ENCODE measurements around the gene C16orf89.
"Not testable (repeated sequence)": the region's sequence is repeated elsewhere in the genome, so short reads cannot be mapped to it uniquely, and the experiment has no call there.

The C16orf89 gene

GRCh38 chr16:5065813-5066212, at the start of gene C16orf89:
C16orf89 (minus strand) TSS chr16:5065956; CDS start chr16:5065908, 48 bp downstream.
- DNase-seq (ENCODE audit: low read depth) = no peak

GRCh38 chr16:5110933-5111332, 45.2 kb upstream of the C16orf89 start:
- DNase-seq (ENCODE audit: low read depth) = not testable (repeated sequence)

GRCh38 chr16:5108505-5109158, 42.9 kb upstream of the C16orf89 start:
- no peak for DNase-seq (ENCODE audit: low read depth)

GRCh38 chr16:5105039-5105438, 39.3 kb upstream of the C16orf89 start:
- DNase-seq (ENCODE audit: low read depth) = not testable (repeated sequence)

- DNase-seq (ENCODE audit: low read depth) = not testable (repeated sequence)
Observed at GRCh38 chr16:5103296-5104032, 37.7 kb upstream of the C16orf89 start.

GRCh38 chr16:5099174-5099573, 33.4 kb upstream of the C16orf89 start:
- not testable (repeated sequence) for DNase-seq (ENCODE audit: low read depth)

- peak; percentile 52 for DNase-seq (ENCODE audit: low read depth)
Observed at GRCh38 chr16:5098221-5099159, 32.7 kb upstream of the C16orf89 start.

GRCh38 chr16:5097470-5098220, 31.9 kb upstream of the C16orf89 start, which contains the start of gene EEF2KMT:
EEF2KMT (minus strand) TSS chr16:5097795; CDS start chr16:5097739, 56 bp downstream.
- DNase-seq (ENCODE audit: low read depth) = peak; percentile 98

GRCh38 chr16:5097061-5097469, 31.3 kb upstream of the C16orf89 start:
- DNase-seq (ENCODE audit: low read depth) = peak; percentile 52

- not testable (repeated sequence) for DNase-seq (ENCODE audit: low read depth)
Observed at GRCh38 chr16:5096437-5097060, 30.8 kb upstream of the C16orf89 start.

- DNase-seq (ENCODE audit: low read depth) = not testable (repeated sequence)
Observed at GRCh38 chr16:5095145-5095830, 29.5 kb upstream of the C16orf89 start.

- DNase-seq (ENCODE audit: low read depth) = not testable (repeated sequence)
Observed at GRCh38 chr16:5093746-5094145, 28.0 kb upstream of the C16orf89 start.

- DNase-seq (ENCODE audit: low read depth) = not testable (repeated sequence)
Observed at GRCh38 chr16:5093081-5093480, 27.3 kb upstream of the C16orf89 start.

GRCh38 chr16:5090592-5090991, 24.8 kb upstream of the C16orf89 start:
- not testable (repeated sequence) for DNase-seq (ENCODE audit: low read depth)

- not testable (repeated sequence) for DNase-seq (ENCODE audit: low read depth)
Observed at GRCh38 chr16:5089911-5090555, 24.3 kb upstream of the C16orf89 start.

GRCh38 chr16:5088936-5089335, 23.2 kb upstream of the C16orf89 start:
- DNase-seq (ENCODE audit: low read depth) = not testable (repeated sequence)

- not testable (repeated sequence) for DNase-seq (ENCODE audit: low read depth)
Observed at GRCh38 chr16:5088086-5088790, 22.5 kb upstream of the C16orf89 start.

GRCh38 chr16:5085716-5086115, 20.0 kb upstream of the C16orf89 start:
- DNase-seq (ENCODE audit: low read depth) = not testable (repeated sequence)

- DNase-seq (ENCODE audit: low read depth) = peak; percentile 58
Observed at GRCh38 chr16:5084802-5085201, 19.0 kb upstream of the C16orf89 start.
